Stimulated activated CD8-positive, alpha-beta memory T cell treated with anti-CD3 and anti-CD28 coated beads, Interleukin-2, amount 100 ng/mL, for 1 hour (primary cell): ENCODE measurements around the gene ELOVL6.
A peak's percentile ranks its signal among the peaks of the same experiment; 100 is the strongest.
"Not testable (repeated sequence)": the region's sequence is repeated elsewhere in the genome, so short reads cannot be mapped to it uniquely, and the experiment has no call there.

ENCODE experiments used
- DNase-seq, 2 donors: peaks; one replicate each; pipeline ENCODE4 v3.0.0-alpha.2; 2020; ENCODE audit warnings: low read depth in 2 of 2

ELOVL6 gene

GRCh38 chr4:110196871-110197528 lies 1.4 kb downstream of the ELOVL6 start:
- peak in 1 of 2 donors; percentile 34 for DNase-seq

GRCh38 chr4:110196206-110196870 lies 2.1 kb downstream of the ELOVL6 start:
- no peak for DNase-seq

DNA sequence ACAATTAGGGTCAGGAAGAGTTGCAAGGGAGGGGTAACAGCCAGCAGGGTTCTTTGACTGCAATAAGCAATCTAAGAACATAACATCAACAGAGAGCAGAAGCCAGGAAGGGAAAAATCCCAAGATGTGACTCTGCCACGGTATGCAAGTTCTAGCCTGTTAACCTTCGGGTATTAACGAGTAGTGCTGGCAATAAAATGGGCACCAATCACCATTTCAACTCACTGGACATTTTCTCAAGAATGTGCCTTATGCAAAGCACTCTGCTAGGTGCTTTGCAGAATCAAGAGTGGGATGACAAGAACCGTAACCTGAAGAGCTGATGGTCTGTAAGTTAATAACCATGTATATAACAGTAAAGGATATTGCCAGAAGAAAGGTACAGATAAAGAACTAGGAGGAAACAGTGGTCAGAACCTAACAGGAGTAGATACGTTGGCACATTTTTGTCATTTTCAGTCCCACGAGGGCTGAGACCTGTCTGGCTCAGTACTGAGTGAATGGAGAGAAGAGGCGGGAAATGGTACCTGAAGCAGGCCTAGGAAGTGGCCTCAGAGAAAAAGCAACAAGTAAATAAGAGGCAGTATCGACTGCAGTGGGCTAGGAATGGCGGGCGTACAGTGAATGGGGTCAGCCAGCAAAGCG lies 2.7 kb downstream of the ELOVL6 start:
- no peak for DNase-seq

DNA sequence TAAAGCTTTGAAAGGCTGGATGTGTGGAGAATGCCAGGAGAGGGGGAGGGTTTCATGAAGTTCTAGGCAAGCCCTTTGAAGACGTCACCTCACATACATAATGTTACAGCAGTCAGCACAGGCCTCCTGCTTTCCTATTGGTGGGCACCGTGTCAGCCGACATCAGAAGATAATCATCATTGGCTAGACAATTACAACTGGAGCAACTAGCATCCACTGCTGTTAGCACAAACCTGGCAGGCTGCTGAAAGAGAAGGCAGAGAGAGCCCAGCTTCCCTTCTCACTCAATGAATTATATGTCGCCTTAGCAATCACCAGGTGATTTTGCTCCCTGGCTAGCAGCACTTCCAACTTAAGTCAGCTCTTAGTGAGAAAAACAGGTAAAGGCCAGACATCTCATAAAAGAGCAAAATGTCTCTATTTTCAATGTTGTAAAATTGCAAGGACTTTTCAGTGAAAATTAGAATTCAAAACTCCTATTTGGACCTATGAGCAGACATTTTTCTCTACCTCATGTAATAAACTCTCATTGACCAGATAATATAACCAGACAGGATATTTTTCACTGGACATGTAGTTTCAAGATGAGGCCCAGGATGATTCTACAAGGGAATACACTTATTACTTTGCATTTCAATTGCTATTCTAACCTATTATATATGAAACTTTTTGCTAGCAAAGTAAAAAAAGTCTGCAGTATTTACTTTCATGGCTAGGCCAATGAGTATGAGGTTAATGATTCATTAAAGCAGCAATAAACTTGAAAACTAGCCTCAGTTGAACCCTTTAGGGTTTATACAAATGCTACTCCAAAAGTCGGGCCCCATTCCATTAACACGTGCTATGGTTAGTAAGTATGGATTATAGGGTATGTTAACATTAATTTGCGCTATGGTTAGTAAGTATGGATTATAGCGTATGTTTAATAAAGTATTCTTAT lies 4.3 kb downstream of the ELOVL6 start:
- peak in 1 of 2 donors; percentile 48 for DNase-seq

GRCh38 chr4:110193287-110193686 lies 5.1 kb downstream of the ELOVL6 start:
- not testable (repeated sequence) for DNase-seq

GRCh38 chr4:110190249-110190648 lies 8.2 kb downstream of the ELOVL6 start:
- no peak for DNase-seq

DNA sequence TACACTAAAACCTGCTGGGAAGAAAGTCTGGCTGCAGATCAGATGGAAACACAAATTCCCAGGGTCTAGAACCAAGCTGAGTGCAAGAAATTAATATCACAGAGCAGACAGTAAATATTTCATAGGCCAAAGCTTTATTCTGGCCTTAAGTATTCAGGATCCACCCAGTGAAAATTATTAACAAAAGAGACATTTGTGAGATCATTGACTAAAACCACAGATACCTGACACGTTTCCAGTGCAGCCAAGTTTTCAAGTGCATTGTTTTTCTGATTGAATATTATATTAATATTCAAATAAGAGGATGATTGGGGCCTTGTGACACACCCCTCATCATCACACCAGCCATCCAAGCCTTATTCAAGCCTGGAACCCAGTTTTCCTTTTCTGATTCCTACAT lies 10.3 kb downstream of the ELOVL6 start:
- DNase-seq: no peak

DNA sequence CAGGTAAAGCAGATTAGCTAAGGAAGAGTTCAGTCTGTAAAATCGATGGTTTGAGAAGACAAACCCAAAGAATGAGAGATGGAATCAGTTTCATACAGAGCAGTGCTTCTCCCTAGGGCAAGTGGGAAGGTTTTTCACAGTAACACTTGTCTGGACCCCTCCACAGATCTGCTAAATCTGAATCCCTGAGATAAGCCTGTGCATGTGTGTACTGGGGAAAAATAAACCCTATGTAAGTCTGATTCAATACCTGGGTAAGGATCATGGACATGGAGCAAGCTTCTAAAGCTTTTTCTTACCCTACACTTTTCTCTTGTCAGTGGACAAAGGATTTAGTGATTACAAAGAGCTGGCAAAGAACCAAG lies 13.6 kb downstream of the ELOVL6 start:
- DNase-seq: no peak

DNA sequence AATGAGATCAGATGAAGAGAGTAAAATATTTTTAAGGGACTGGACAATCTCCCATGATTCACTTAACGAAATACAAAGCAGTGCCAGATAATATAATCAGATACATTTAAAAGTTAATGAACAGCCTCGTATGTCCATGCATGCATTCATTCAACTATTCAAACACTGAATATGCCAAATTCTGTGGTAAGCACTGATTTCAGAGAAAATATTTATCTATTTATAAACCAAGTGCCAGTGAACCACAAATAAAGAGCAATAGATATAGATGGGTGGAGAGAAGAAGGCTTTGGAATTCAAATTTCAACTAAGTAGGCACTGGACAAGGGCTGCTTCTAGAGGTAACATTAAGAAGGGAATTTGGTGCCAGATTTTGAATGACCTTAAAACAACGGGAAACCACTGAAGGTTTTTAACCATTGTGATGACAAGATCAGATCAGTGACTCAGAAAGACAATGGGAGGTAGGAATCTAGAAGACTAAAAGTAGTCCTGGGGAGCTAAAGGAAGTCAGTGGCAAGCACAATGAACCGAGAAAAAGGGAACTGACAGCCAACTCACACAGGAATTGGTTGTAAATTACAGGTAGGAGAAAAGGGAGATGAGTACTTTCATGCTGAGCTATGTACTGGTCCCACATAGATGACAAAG lies 14.2 kb downstream of the ELOVL6 start:
- DNase-seq: no peak

DNA sequence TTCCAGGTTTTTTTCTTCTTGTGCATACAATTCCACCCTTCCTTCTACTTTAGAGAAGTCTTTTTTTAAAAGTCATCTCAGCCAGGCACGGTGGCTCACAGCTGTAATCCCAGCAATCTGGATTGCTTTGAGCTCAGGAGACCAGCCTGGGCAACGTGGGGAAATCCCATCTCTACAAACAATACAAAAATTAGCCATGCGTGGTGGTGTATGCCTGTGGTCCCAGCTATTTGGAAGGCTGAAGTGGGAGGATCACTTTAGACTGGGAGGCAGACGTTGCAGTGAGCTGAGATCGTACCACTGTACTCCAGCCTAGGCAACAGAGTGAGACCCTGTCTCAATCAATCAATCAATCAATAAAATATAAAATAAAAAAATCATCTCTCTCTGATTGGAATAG lies 14.8 kb downstream of the ELOVL6 start:
- no peak for DNase-seq

DNA sequence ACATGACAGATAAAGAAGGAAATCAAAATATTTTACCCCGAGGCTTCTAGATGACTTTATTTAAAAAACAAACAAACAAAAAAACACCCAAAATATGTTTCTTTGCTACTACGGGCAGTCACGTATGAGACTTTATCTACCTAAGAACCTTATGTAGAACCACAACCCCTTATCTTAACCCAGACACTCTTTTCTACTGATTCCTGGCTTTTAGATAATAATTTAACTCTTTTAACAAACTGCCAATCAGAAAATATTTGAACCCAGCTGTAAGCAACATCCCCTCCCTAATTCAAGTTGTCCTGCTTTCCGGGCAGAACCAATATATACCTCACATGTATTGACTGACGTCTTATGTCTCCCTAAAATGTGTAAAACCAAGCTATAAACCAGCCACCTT lies 15.4 kb downstream of the ELOVL6 start:
- no peak for DNase-seq

- no peak for DNase-seq
Observed at GRCh38 chr4:110181890-110182289, 16.5 kb downstream of the ELOVL6 start.

DNA sequence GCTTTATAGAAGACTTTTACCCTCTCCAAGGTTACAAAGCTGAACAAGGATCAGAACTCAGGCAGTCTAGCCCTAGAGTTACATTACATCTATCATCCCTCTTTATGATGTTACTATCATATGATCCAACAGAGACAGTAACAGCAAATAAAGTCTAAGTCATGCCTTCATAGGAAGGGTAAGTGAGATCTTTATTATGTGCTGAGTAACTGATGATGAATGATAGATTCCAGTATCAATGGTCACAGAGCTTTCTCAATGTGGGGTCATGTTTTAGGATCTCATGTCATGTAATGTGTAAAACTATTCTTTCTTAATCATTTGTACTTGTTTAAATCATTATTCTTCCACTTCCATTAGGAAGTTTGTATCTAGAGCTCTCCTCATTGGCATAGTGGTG lies 22.8 kb downstream of the ELOVL6 start:
- DNase-seq: no peak

DNA sequence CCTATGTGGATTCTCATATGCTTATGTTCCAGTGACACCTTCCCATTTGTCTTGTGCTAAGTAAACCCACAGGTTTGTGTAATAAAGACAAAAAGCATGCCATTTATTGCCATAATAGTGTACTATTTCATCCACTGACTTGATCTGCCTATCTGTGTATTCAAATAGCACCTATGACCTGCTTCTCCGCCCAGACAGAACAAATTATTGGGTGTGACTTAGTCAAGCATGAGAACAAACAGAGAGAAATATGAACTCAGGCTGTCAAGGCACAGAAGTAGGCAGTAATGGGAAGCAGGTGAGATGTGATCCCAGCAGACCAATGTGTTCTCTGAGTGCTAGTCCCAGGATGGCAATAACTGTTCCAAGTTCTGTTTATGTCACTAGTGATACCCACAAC lies 25.4 kb downstream of the ELOVL6 start:
- DNase-seq: no peak

- DNase-seq: no peak
Observed at GRCh38 chr4:110171971-110172370, 26.4 kb downstream of the ELOVL6 start.

DNA sequence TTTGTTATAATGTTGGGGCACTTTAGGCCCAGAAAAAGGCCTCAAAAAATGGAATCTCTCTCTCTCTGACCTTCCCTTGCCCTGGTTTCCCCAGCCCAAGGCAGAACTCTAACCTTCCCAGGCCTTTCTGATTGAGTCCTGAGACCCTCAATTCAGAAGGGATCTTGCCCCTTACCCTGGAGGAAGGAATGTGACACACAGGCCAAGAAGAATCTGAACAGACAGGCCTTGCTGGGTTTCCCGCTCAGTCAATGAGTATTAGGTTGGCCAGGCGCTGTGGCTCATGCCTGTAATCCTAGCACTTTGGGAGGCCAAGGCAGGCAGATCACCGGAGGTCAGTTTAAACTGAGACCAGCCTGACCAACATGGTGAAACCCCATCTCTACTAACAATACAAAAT lies 27.6 kb downstream of the ELOVL6 start:
- DNase-seq: no peak

DNA sequence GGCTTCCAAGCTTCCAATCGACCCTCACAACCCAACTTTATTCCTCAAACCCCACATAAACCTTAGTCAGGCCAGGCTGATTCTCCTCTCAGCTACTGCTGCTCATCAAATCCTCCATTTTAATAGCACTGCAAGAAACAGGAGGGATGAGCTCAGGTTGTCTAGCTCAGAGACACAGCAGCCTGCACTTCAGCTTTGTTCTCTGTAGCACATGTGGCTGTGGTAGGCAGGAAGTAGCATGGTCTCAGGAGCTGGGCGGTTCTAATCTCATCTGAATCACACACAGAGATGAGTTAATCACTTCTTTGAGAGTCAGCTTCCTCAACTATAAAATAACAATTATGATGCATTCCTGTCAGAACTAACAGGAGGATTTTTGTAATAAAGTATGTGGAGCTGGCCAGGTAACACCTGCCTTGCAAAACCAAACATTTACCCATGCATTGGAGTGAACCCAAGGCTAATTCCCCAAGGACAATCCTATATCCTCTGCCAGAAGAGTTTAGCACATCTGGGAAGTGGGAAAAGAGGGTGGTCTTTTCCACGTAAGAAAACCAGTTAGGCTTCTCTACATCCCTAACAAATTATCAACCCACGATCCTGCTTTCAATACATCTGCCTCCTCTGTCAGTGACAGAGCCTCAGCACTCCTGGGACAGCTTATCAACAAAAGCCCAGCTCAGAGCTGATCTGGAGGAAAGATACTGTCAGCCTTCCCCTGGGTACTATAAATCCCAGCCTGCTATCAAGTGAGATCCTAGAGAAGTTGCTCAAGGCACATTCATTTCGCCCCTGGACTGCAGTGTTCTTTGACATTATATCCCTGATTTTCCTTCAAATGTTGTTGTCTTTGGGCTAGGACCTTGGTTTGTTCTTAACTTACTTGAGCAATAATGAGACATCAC lies 32.8 kb downstream of the ELOVL6 start:
- DNase-seq: peak; percentile 19 to 21

GRCh38 chr4:110164856-110165255 lies 33.6 kb downstream of the ELOVL6 start:
- no peak for DNase-seq

DNA sequence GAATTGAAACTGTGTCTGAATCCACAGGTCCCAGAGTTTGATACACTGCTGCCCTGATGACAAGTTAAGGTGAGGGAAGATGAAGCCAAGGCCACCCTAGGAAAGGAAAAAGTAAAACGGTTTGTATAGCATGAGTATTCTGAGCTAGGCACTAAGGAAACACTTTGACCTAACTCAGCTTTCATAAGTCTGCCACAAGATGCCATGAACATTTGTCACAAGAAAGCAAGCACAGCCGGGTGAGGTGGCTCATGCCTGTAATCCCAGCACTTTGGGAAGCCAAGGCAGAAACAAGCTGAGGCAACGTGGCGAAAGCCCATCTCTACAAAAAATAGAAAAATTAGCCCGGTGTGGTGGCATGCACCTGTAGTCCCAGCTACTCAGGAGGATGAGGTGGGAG lies 34.2 kb downstream of the ELOVL6 start:
- DNase-seq: no peak

- no peak for DNase-seq
Observed at GRCh38 chr4:110163327-110164069, 34.9 kb downstream of the ELOVL6 start.
